Frontal cortex (tissue), 4 donors: ENCODE data around the gene SV2C. TPM values are rescaled to one million over a fixed set of nuclear protein-coding genes. Genes with fewer than 3 reads are reported as not detected.

Experiments
- DNase-seq, 2 donors: peaks; one replicate each; pipeline ENCODE4 v3.0.0; 2012; ENCODE audit warnings: low spot score in 2 of 2
- FAIRE-seq: peaks from 2 replicates; lab custom pipeline; 2012; peaks lifted over from hg19 to GRCh38; lab: Jason Lieb, UNC
- total RNA-seq: library from RNA; depleted of rRNA; stranded (reverse); fragments of >200 nt; gene quantifications from one replicate; pipeline ENCODE4 v1.2.3, GENCODE V29; 2014
- donor health status: control.
- donor health status: control.
- donor health status: control.

The SV2C gene
- total RNA-seq, 1 donor from 2014 or later = 2.9 TPM

DNA sequence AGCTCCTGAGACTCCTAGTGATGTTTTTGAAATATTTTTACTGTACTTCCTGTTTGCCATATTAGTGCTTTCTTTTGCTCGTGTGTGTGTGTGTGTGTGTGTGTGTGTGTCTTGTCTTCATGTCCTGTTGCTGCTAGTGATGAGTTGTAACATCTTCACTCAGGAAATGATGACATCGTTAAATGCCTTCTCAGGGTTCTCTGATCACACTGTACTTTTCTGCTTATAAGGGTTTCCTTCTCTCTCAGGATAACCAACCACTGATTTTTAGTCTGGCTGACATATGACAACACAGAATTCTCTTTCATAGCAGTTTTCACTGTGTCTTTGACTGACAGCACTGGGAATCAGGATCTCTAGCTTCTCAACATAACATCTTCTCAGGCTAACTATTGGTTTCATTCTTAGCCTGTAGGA lies 16.1 kb downstream of the SV2C start:
- DNase-seq = no peak
- FAIRE-seq = no peak

DNA sequence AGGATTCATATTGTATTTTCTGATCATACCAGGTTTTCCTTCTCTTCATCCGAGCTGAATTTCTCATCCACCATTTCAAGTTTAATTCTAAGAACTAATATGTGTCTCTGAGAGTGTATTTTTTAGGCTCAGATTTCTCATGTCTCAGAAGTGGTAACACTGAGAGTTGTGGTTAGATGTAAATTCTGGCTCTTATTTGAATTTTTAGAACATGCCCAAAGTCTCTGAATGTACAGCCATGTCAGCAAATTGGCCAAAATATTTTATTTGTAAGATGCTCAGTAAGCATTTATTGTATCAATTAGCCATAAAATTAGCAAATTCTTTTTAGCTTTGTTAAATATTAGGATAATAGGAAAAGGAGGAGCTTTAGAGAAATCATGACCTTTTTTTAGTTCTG lies 16.6 kb downstream of the SV2C start:
- no peak for DNase-seq
- no peak for FAIRE-seq

DNA sequence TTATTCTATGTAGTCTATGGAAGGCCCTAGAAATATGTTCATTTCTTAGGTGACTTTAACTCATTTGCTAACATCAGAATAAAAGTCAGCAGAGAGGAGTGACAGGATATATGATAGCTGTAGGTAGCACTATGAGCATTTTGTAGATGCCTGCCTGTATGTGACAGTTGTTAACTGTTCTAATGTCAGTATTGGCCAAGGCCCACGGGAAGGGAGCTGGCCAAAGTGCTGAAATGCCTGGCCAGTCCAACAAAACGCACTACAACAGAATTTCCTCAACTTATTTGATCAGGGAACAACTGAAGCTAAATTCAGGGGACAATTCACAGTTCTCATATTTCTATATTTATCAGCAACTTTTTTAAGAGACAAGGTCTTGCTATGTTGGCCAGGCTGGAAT lies 20.8 kb downstream of the SV2C start:
- DNase-seq = no peak

DNA sequence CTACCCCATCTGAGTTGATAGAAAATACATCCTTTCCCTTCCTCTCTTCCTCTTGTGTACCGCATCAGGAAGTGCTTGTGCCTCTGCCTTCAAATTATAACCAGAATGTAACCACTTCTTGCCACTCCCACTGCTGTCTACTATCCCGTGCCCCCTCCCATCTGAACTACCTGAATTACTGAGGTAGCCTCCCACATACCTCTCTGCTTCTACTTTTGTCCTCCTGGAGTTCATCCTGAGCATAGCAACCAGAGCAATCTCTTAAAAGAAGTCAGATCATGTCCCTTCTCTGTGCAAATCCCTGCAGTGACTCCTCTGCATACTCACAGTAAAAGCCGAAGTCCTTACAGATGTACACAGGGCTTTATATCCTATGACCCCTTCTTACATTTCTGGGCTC lies 23.0 kb downstream of the SV2C start:
- DNase-seq (no peak), FAIRE-seq (no peak)

More for the DNA sequence above, 20.8 kb downstream of the SV2C start:
- no peak for FAIRE-seq

DNA sequence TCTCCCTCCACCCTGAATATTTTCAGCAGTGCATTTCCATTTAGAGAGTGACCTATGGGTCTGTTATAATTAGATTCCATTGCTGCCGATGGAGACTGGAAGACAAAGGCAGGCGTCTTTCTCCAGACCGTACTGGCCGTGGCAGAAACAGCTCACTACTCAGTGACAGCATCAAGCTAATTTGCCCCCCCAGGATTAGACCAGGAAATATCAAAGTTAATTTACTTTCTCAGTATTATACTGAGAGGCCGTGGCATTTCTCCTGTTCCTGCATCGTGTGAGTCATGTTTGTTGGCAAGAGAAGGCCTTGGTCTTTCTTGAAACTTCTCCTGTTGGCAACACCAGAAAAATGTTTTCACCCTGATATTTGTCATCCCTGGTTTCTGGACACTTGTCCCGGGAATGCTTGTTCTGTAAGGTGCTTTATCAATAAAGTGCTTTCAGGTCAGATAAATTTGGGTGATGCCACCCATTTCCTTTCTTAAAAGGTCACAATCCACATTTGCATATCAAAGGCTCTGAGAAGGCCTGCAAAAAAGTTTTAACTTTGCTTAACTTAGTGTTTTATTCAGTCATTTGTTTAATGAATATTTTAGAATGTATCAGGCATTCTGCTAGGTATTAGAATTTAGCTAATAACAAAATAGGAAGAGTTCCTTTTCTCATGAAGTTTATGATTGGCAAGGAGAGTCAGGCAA lies 28.4 kb downstream of the SV2C start:
- DNase-seq (no peak), FAIRE-seq (no peak)

DNA sequence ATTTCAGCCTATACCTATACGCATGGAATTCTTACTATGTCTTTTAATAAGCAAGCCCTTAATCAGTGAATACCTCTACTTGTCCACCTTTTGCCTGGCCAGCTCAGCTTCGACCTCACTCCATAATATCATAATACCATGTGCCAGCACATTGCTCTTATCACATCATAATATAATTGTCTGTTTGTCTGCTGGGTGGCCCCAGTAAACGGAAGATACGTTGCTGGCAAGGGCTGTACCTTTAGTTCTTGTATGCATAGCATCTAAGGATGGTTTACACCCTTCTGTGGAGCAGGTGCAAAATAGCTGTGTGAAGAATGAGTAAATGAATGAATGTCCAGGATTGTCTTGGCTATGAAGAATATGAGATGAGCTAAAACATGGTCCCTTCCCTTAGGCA lies 29.9 kb downstream of the SV2C start:
- no peak for FAIRE-seq
- DNase-seq = no peak

DNA sequence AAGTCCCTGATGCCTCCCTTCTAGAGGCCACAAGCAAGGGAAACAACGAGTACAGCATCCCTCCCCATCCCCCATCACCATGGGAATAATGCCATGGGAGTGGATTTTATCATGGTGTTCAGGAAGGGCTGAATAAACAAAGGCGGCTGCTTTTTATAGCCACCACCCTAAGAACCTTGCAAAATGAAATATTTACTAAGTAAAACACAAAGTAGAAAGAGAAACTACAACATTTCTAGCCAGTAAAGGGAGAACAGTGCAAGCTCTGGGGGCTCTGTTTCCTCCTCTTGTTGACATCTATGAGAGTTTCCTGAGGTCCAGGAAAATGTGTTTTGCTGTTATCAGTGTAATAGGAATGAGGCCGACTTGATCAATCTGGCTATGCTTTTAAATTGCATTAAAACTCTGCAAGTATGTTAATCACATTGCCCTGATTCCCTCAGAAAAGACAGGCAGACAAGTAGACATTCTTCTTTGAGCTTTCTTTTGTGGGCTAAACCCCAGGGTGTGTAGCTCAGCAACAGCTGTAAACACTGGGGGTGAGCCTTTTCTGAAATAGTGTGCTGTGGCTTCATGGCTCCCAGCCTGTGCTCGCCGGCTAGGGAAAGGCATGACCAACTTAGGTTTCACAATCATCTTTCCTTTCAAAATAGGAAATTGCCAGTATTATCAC lies 31.1 kb downstream of the SV2C start:
- FAIRE-seq (no peak), DNase-seq (no peak)

DNA sequence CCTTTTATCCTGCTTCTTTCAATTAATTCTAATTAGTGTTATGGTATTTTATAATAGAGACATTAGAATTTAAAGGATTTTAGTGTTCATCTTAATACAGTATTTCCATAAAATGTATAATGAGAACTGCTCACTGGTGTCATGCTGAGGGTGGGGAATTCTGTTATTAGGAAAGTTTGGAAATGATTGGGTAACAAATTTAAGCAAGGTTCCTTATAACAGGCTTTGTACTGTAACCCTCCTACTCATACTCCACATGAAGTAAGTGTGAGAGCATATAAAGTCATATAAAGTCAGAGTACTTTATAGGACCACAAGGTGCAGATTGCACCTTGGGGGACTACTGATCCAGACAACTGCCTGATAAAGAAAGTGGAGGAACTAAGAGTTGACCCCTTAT lies 42.2 kb downstream of the SV2C start:
- FAIRE-seq = no peak
- DNase-seq = no peak

DNA sequence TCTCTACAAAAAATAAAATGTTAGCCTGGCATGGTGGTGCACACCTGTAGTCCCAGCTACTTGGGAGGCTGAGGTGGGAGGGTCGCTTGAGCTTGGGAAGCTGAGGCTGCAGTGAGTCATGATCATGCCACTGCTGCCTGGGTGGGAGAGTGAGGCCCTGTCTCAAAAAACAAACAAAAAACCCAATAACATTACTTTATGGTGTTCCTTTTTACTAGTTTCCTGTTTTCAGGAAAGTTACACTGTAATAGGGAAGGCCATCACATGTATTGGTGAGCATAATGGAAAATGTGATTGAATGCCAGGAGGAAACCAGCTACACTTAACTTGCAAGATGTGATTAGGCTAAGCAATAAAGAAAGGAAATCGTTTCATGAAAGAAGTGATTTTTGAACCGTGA lies 42.7 kb downstream of the SV2C start:
- no peak for FAIRE-seq
- no peak for DNase-seq

DNA sequence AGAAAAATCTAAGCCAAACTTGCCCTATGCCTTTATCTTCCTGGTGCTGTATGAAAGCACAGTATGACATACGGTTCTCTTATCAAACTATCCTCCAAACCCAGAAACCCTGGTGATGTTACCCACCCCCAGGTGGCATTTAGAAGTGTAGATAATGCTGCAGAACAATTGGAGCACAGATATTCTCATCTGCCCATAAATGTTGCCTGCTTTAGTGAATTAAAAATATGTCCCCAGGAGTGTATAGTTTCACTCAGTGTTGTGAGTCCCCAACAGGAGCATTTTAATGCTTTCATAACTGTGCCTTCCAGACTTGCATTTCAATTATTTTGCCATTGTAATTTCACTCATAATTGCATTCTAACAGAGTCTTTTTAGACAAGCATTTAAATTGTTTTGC lies 50.8 kb downstream of the SV2C start:
- FAIRE-seq (no peak), DNase-seq (no peak)

DNA sequence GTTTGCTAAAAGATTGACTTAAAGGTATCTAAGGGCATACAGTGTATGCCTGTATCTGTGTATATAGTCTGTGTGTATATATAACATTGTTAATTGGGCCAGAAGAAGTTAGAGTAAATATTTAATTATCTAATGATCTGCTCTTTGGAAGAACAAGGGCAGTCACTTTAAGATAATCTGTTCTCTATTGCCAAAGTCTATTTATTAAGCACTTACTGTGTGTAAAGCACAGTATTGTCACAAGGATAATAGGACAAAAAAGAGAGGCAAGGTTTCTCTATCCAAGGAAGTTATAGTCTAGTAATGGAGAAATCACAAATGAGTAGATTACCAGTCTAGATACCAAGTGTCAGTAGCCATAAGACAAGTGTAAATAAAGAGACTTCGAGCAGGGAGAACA lies 51.5 kb downstream of the SV2C start:
- no peak for FAIRE-seq

DNA sequence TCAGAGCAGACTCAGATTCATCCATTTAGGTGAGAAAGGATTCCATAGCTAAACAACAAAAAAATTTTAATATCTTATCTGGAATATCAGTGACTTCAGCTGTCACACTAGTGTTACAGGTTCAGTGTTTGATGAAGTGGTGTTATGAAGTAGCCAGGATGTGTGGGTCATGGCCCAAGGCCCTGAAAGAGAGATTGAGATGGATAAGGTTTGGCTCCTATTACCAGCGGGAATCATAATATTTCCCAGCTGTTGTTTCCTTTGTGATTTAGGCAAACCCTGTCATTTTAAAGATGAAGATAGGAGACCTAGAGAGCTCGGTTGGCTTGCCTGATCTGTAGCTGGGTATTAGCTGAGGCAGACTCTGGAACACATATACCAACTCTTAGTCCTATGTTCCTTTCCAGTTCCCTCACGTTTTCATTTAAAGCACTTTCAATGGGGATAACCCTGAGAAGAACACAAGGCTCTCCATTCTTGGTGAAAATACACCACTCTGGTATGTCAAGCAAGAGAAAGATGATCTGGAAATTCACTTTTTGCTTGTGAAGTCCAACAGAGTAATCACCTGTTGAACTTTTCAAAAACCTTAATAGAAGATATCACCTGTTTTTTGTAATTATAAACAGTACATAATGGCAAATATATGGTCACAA lies 54.8 kb downstream of the SV2C start:
- DNase-seq (no peak), FAIRE-seq (no peak)

More for the DNA sequence above, 51.5 kb downstream of the SV2C start:
- DNase-seq = no peak

DNA sequence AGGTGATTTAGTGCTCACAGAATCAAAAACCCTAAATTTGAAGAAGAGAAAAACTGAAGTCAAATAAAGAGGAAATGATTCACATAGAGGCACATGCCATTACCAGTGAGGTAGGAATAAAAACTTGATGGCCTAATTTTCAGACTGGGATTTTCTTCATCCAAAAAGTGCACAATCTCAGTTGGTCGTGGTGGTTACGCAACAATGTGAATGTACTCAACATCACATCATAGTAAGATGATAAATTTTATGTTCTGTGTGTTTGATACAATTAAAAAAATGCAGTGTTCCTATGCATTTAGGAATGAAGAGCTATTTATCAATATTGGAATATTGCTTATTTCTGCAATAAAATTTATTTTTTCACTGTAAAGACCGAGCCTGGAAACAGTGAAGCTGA lies 60.7 kb downstream of the SV2C start:
- FAIRE-seq = no peak
- DNase-seq = no peak

DNA sequence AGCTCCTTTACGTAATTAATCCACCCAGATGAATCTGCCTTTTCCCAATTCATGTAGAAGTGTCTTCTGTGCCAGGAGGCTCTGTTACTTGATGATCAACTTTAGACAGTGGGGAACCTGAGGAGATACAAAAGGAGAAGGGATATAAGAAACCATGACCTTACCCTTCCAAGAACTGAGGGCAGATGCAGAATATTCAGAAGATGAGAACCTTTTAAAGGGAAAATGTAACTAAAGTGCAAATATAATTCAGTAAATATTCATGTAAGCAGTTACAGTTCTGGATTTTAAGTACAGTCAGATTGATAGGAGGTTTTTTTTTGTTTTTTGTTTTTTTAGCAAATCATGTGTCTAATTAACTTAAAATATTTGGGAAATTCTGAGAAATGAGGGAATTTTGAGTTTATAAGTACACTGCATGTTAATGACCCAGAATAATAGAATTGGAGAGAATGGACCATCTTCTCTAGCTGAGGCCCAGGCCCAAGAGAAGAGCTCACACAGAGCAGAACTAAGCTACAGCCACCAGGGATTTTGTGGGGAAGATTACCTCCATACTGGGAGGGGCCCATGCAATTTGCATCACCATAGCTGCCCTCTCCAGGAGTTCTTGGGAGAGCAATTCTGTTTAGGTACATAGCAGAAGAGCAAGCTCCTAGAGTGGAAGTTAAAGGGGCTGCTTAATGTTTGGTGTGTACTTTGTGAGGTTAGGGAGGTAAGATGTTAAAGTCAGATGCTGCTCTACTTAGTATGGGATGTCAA lies 61.5 kb downstream of the SV2C start:
- DNase-seq (no peak), FAIRE-seq (no peak)

DNA sequence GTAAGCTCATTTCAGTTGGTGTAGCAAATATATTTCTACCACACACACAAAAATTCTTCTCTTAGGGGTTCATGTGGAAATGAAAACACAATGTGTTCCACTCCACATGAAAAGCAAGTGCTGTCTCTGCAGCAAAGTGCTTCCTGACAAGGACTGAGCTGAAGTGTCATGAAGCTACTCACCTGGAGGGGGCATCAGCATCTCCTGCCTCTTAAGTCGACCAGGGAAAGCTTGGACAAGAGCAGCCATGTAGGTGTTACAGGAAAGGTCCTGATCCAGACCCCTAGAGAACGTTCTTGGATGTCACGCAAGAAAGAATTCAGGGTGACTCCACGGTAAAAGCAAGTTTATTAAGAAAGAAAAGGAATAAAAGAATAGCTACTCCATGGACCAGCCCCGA lies 62.8 kb downstream of the SV2C start:
- DNase-seq = no peak
- no peak for FAIRE-seq

DNA sequence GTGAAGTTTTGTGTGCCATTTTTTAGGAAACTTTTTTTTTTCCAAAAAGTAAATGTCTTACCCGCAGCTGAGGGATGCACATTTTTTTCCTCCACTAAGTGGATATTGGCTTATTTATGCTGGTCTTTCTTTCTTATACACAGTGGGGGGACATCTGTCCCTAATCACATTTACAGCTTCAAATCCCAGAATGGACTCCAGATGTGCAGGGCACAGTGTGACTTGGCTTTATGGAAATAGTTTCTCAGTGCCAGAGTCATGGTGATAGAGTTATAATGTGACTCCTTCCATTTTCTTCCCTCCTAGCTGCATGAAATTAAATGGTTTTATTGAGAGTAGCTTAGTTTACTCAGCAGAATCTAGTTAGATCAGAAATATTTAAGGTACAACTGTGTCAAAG lies 66.5 kb downstream of the SV2C start:
- DNase-seq = no peak
- FAIRE-seq = no peak

DNA sequence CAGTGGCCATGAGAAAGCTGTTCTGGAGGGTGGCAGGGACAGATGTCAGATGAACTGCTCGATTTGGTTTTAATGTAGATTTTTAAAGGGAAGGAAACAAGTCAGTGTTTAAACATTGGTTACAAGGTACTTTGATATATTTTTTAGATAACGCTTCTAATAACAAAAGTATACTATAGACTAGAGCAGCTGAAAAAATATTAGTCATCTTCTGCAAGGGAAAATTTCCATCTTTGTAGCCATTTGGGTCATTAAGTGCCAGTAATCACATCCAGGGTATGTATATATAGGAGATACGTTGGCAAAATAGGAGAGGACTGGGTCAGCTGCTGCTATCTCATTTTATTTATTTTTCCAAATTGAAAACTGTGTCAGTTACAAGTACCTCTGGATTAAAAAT lies 69.0 kb downstream of the SV2C start:
- DNase-seq (no peak), FAIRE-seq (no peak)

DNA sequence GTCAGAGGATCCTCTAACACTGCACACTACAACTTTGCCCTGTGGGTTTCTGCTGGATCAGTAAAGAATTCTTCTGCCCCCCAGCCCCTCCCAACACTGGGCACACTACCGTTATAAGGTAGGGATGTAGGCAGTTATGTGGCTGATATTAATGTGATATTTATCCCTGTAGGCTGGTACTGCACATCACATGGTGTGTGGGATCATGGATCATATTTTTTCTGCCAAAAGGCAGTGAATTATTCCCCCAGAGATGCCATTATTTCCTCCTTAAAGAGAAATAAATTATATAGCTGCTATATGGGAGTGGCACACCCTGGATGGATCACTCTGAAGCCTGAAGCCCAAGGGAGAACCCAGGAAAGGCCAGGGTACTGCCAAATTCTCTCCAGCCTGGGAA lies 69.5 kb downstream of the SV2C start:
- DNase-seq (no peak), FAIRE-seq (no peak)

DNA sequence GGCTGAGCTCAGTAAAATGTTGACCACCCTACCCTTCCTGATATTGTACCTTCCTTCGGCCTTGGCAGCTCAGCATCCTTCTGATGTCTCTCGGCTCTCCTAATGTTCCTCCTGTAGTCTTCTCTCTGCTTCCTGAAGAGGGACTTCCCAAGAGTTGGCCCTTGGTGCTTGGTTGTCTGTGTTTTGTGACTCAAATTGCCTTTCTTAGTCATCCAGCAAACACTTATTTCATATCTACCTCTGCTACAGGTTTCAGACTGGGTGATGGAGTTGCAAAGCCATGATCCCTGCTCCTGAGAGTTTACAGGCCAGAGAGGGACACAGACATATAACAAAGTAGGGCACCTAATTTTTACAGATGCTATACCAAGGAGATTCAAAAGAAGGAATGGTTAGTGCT lies 70.1 kb downstream of the SV2C start:
- DNase-seq (no peak), FAIRE-seq (no peak)

DNA sequence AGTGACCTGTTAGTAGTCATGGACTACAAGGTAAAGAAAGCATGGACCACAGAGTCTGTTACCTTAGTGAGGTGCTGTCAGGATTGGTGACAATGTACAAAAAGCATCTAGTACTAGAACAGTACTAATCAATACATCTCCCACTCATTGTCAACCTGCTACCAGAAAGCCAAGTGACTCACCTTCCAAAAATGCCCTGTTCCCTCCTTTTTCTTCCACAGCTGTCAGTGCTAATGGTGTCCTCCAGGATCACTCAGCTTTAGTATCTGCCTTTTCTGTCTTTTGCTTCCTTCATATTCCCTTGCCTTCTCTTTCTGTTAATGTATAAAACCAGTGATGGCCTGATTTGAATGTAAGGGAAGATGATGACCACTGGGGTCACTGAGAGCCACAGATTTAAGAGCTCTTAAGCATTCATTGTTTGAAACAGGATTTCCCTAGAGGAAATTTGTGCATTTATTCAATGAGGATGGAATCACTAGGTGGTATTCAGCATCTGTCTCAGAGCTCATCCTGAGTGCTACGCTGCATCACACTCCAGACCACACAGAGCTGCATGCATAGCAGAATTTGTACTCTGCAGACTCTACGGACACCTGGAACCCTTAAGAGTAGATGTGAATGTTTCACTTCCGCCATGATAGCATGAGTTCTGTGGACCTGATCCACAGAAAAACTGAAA lies 71.0 kb downstream of the SV2C start:
- DNase-seq (no peak), FAIRE-seq (no peak)
